Right forelimb (tissue), 1 donor: Measurements from ENCODE around the gene KIF16B.
"Not testable (repeated sequence)": the region's sequence is repeated elsewhere in the genome, so short reads cannot be mapped to it uniquely, and the experiment has no call there.

ENCODE experiments used
- DNase-seq: peaks from one replicate; pipeline ENCODE4 v3.0.0-alpha.2; 2018

Gene KIF16B

GRCh38 chr20:16573001-16573965 is at the start of gene KIF16B:
Gene KIF16B (minus strand): TSS chr20:16573448. CDS start chr20:16573275, 173 bp downstream.
- peak; percentile 97 for DNase-seq

GRCh38 chr20:16622501-16622900 is 49.3 kb upstream of the KIF16B start:
- DNase-seq = no peak

- no peak for DNase-seq
Observed at GRCh38 chr20:16621435-16622141, 48.3 kb upstream of the KIF16B start.

GRCh38 chr20:16620961-16621360 is 47.7 kb upstream of the KIF16B start:
- no peak for DNase-seq

GRCh38 chr20:16619953-16620352 is 46.7 kb upstream of the KIF16B start:
- no peak for DNase-seq

GRCh38 chr20:16617056-16617455 is 43.8 kb upstream of the KIF16B start:
- DNase-seq = no peak

- DNase-seq = no peak
Observed at GRCh38 chr20:16616317-16616716, 43.1 kb upstream of the KIF16B start.

GRCh38 chr20:16615199-16615598 is 42.0 kb upstream of the KIF16B start:
- DNase-seq = no peak

GRCh38 chr20:16613954-16614353 is 40.7 kb upstream of the KIF16B start:
- DNase-seq = no peak

- no peak for DNase-seq
Observed at GRCh38 chr20:16612706-16613105, 39.5 kb upstream of the KIF16B start.

GRCh38 chr20:16611817-16612216 is 38.6 kb upstream of the KIF16B start:
- no peak for DNase-seq

- no peak for DNase-seq
Observed at GRCh38 chr20:16609066-16609465, 35.8 kb upstream of the KIF16B start.

- DNase-seq = no peak
Observed at GRCh38 chr20:16608277-16608650, 35.0 kb upstream of the KIF16B start.

- no peak for DNase-seq
Observed at GRCh38 chr20:16607364-16608276, 34.4 kb upstream of the KIF16B start.

GRCh38 chr20:16606468-16607070 is 33.3 kb upstream of the KIF16B start:
- DNase-seq = no peak

GRCh38 chr20:16601047-16601446 is 27.8 kb upstream of the KIF16B start:
- DNase-seq = peak; percentile 52

- no peak for DNase-seq
Observed at GRCh38 chr20:16599257-16599656, 26.0 kb upstream of the KIF16B start.

GRCh38 chr20:16596991-16597390 is 23.7 kb upstream of the KIF16B start:
- DNase-seq = no peak

GRCh38 chr20:16596404-16596803 is 23.2 kb upstream of the KIF16B start:
- not testable (repeated sequence) for DNase-seq

GRCh38 chr20:16595376-16595775 is 22.1 kb upstream of the KIF16B start:
- no peak for DNase-seq

GRCh38 chr20:16590041-16590633 is 16.9 kb upstream of the KIF16B start:
- no peak for DNase-seq

- DNase-seq = no peak
Observed at GRCh38 chr20:16589623-16590022, 16.4 kb upstream of the KIF16B start.
